Measurements from ENCODE around the gene IHH.

The IHH gene

GRCh38 chr2:219018726-219019125, 42.0 kb downstream of the IHH start:
- DNase-seq (ENCODE audit: low read depth), result no peak

- DNase-seq (ENCODE audit: low read depth), result no peak
These were observed 42.4 kb downstream of the IHH start for GRCh38 chr2:219018286-219018685.

GRCh38 chr2:219017201-219017931, 43.4 kb downstream of the IHH start:
- DNase-seq (ENCODE audit: low read depth), result no peak

GRCh38 chr2:219016721-219017120, 44.0 kb downstream of the IHH start:
- DNase-seq (ENCODE audit: low read depth), result no peak

DNA sequence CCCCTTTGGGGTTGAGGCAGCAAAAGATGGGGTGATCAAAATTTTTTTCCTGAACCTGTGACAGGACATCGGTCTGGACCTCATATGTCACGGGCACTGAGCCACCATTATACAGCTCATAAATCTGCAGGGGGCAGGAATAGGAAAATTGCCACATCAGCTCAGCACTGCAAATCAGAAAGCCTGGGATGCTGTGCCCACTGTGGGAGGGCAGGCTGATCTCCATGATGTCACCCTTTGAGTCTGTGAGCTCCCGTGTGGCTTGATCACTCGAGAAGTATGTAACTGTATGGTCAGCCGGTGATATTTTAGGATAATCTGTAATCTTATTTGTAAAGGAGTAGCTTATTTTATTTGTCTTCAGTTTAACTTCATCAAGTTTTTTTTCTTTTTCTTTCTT, 49.8 kb downstream of the IHH start:
- no peak for DNase-seq (ENCODE audit: low read depth)

GRCh38 chr2:219010162-219010756, 50.5 kb downstream of the IHH start:
- no peak for DNase-seq (ENCODE audit: low read depth)

- DNase-seq (ENCODE audit: low read depth), result no peak
These were observed 51.4 kb downstream of the IHH start for GRCh38 chr2:219009294-219009693.
